Mesenchymal stem cell (in vitro differentiated cells and primary cell): ENCODE data around the gene OSER1.

ENCODE experiments used
- DNase-seq: peaks from one replicate; pipeline ENCODE4 v3.0.0-alpha.2; 2013
- H2AFZ ChIP-seq: one replicate; pipeline ENCODE4 v1.6.1; 2013; ENCODE audit warnings: low read depth, mild to moderate bottlenecking, control low read depth, inconsistent platforms, low read length, moderate library complexity
- H2AK5ac ChIP-seq: 2 replicates; pipeline ENCODE4 v1.6.1; 2013; ENCODE audit warnings: low read length, moderate library complexity, mild to moderate bottlenecking, inconsistent platforms; ENCODE audit not compliant: severe bottlenecking
- H2BK120ac ChIP-seq: one replicate; pipeline ENCODE4 v1.6.1; 2013; ENCODE audit warnings: low read depth, mild to moderate bottlenecking, inconsistent platforms, low read length, moderate library complexity
- H2BK12ac ChIP-seq, 2 experiments: one replicate each; pipeline ENCODE4 v1.6.1; 2013; ENCODE audit warnings: inconsistent platforms in 2 of 2, low read length in 2 of 2, mild to moderate bottlenecking in 2 of 2, moderate library complexity in 2 of 2, control low read depth in 1 of 2
- H2BK15ac ChIP-seq: one replicate; pipeline ENCODE4 v1.6.1; 2013; ENCODE audit warnings: mild to moderate bottlenecking, low read depth, inconsistent platforms; ENCODE audit not compliant: poor library complexity, severe bottlenecking
- H2BK5ac ChIP-seq: 2 replicates; pipeline ENCODE4 v1.6.1; 2013; ENCODE audit warnings: low read depth, mild to moderate bottlenecking, low read length, control low read depth, inconsistent platforms; ENCODE audit not compliant: poor library complexity, severe bottlenecking
- H3K14ac ChIP-seq, 2 experiments: one replicate each; pipeline ENCODE4 v1.6.1; 2013; ENCODE audit warnings: inconsistent platforms in 2 of 2, low read length in 2 of 2, control low read depth in 1 of 2, mild to moderate bottlenecking in 1 of 2, moderate library complexity in 1 of 2
- H3K18ac ChIP-seq, 2 experiments: one replicate each; pipeline ENCODE4 v1.6.1; 2013; ENCODE audit warnings: inconsistent platforms in 2 of 2, low read length in 2 of 2, control low read depth in 1 of 2, low read depth in 1 of 2, mild to moderate bottlenecking in 1 of 2
- H3K23ac ChIP-seq, 2 experiments: one replicate each; pipeline ENCODE4 v1.6.1; 2013; ENCODE audit warnings: inconsistent platforms in 2 of 2, low read length in 2 of 2, mild to moderate bottlenecking in 2 of 2, moderate library complexity in 2 of 2, control low read depth in 1 of 2
- H3K27ac ChIP-seq: 2 replicates; pipeline ENCODE4 v1.5.1; 2013; ENCODE audit warnings: mild to moderate bottlenecking, moderate library complexity, low read length, control low read depth, inconsistent platforms; ENCODE audit not compliant: poor library complexity, severe bottlenecking
- H3K27me3 ChIP-seq, 2 experiments: 2 replicates each; pipeline versions ENCODE4 v1.6.1 to v1.7.0; 2013; ENCODE audit warnings: low read length in 2 of 2, mild to moderate bottlenecking in 2 of 2, moderate library complexity in 2 of 2, control low read depth in 1 of 2, inconsistent platforms in 1 of 2; ENCODE audit not compliant: control insufficient read depth in 1 of 2, insufficient read depth in 1 of 2
- H3K36me3 ChIP-seq, 2 experiments: 2 replicates each; pipeline versions ENCODE4 v1.6.1 to v1.7.0; 2013; ENCODE audit warnings: low read length in 2 of 2, control low read depth in 1 of 2, inconsistent platforms in 1 of 2, low read depth in 1 of 2, mild to moderate bottlenecking in 1 of 2; ENCODE audit not compliant: insufficient read depth in 2 of 2, control insufficient read depth in 1 of 2
- H3K4ac ChIP-seq, 2 experiments: one replicate each; pipeline ENCODE4 v1.6.1; 2013; ENCODE audit warnings: inconsistent platforms in 2 of 2, low read length in 2 of 2, mild to moderate bottlenecking in 2 of 2, moderate library complexity in 2 of 2, control low read depth in 1 of 2, low read depth in 1 of 2
- H3K4me1 ChIP-seq: 2 replicates; pipeline ENCODE4 v1.6.1; 2013; ENCODE audit warnings: low read depth, low read length, control low read depth; ENCODE audit not compliant: control insufficient read depth, insufficient read depth
- H3K4me2 ChIP-seq: 2 replicates; pipeline ENCODE4 v1.6.1; 2013; ENCODE audit warnings: low read length, mild to moderate bottlenecking, inconsistent platforms; ENCODE audit not compliant: poor library complexity, severe bottlenecking
- H3K4me3 ChIP-seq, 2 experiments: 2 replicates each; pipeline versions ENCODE4 v1.5.1 to v1.7.0; 2013; ENCODE audit warnings: low read length in 2 of 2, mild to moderate bottlenecking in 2 of 2, control low read depth in 1 of 2, low read depth in 1 of 2; ENCODE audit not compliant: insufficient read depth in 1 of 2
- H3K79me1 ChIP-seq: replicated peaks from 2 replicates; pipeline ENCODE4 v1.6.1; 2013; ENCODE audit warnings: mild to moderate bottlenecking, control low read depth, low read length, inconsistent platforms; ENCODE audit not compliant: poor library complexity, severe bottlenecking
- H3K9ac ChIP-seq: 2 replicates; pipeline ENCODE4 v1.7.0; 2013; ENCODE audit warnings: mild to moderate bottlenecking, low read length, moderate library complexity
- H3K9me3 ChIP-seq: 2 replicates; pipeline ENCODE4 v1.7.0; 2013; ENCODE audit warnings: mild to moderate bottlenecking, low read length; ENCODE audit not compliant: control insufficient read depth
- H4K8ac ChIP-seq: one replicate; pipeline ENCODE4 v1.6.1; 2013; ENCODE audit warnings: inconsistent platforms, mild to moderate bottlenecking, low read length, moderate library complexity
- H4K91ac ChIP-seq: one replicate; pipeline ENCODE4 v1.6.1; 2013; ENCODE audit warnings: mild to moderate bottlenecking, low read length, inconsistent platforms
- WGBS: methylation state at CpG from one replicate; pipeline ENCODE4 v1.1.7; 2013; ENCODE audit warnings: mixed read lengths; 5-methylcytosine and 5-hydroxymethylcytosine counted together

Gene OSER1

GRCh38 chr20:44173116-44173515 lies 37.5 kb downstream of the OSER1 start:
- Histone ChIP-seq H2AK5ac (no peak overlapping the region), H2BK5ac (no peak overlapping the region), H2BK12ac (no peak overlapping the region), H2BK15ac (no peak overlapping the region), H2AFZ (no peak overlapping the region), H3K79me1 (peaks cover 2% of the 10 kb centered on the region), H3K18ac (no peak overlapping the region), H3K27me3 (no peaks in the 10 kb centered on the region), H3K4me1 (peaks cover 4% of the 10 kb centered on the region), H3K9ac (no peak overlapping the region), H4K91ac (no peak overlapping the region), H3K27ac (no peak overlapping the region), H3K14ac (no peak overlapping the region), H3K9me3 (no peaks in the 10 kb centered on the region), H4K8ac (no peak overlapping the region), H2BK120ac (no peak overlapping the region), H3K36me3 (peaks cover 0 to 4% of the 10 kb centered on the region in 2 experiments), H3K4me2 (no peak overlapping the region), H3K23ac (no peak overlapping the region), H3K4me3 (no peak overlapping the region), H3K4ac (no peak overlapping the region)
- no peak for DNase-seq
- 77% methylated on average over 5 of the region's 5 CpGs for WGBS

GRCh38 chr20:44172572-44172950 lies 38.0 kb downstream of the OSER1 start:
- Histone ChIP-seq H2BK120ac (no peak overlapping the region), H3K27me3 (no peaks in the 10 kb centered on the region), H2AFZ (no peak overlapping the region), H3K14ac (no peak overlapping the region), H2BK15ac (no peak overlapping the region), H4K91ac (no peak overlapping the region), H3K4me1 (peaks cover 4% of the 10 kb centered on the region), H2AK5ac (no peak overlapping the region), H3K9me3 (no peaks in the 10 kb centered on the region), H3K23ac (no peak overlapping the region), H4K8ac (no peak overlapping the region), H3K27ac (no peak overlapping the region), H3K9ac (no peak overlapping the region), H3K4ac (no peak overlapping the region), H3K4me3 (no peak overlapping the region), H3K4me2 (no peak overlapping the region), H2BK12ac (no peak overlapping the region), H3K18ac (no peak overlapping the region), H3K79me1 (peaks cover 2% of the 10 kb centered on the region), H2BK5ac (no peak overlapping the region), H3K36me3 (peaks cover 0 to 4% of the 10 kb centered on the region in 2 experiments)
- no peak for DNase-seq
- 100% methylated on average over 1 of the region's 2 CpGs for WGBS

- peak overlapping the region in 1 of 2 experiments; percentile 9 for H3K18ac ChIP-seq
- peaks cover 0 to 4% of the 10 kb centered on the region in 2 experiments for H3K36me3 ChIP-seq
- no peak overlapping the region for H2AK5ac ChIP-seq
- H3K79me1 ChIP-seq: peaks cover 2% of the 10 kb centered on the region
- 63% methylated on average over 4 of the region's 6 CpGs for WGBS
- H3K9me3 ChIP-seq: no peaks in the 10 kb centered on the region
- no peak overlapping the region for H4K91ac ChIP-seq
- no peak overlapping the region for H3K4me2 ChIP-seq
- DNase-seq: no peak
- H3K4ac ChIP-seq: no peak overlapping the region
- no peak overlapping the region for H3K23ac ChIP-seq
- no peaks in the 10 kb centered on the region for H3K27me3 ChIP-seq
- H2BK12ac ChIP-seq: no peak overlapping the region
- H3K4me3 ChIP-seq: no peak overlapping the region
- H2BK15ac ChIP-seq: no peak overlapping the region
- no peak overlapping the region for H2BK120ac ChIP-seq
- no peak overlapping the region for H2BK5ac ChIP-seq
- H3K27ac ChIP-seq: no peak overlapping the region
- H3K4me1 ChIP-seq: peaks cover 2% of the 10 kb centered on the region
- H2AFZ ChIP-seq: no peak overlapping the region
- H3K9ac ChIP-seq: no peak overlapping the region
- no peak overlapping the region for H4K8ac ChIP-seq
- no peak overlapping the region for H3K14ac ChIP-seq
These were observed 38.6 kb downstream of the OSER1 start for GRCh38 chr20:44171775-44172571.

- H3K36me3 ChIP-seq: peaks cover 0 to 4% of the 10 kb centered on the region in 2 experiments
- no peak overlapping the region for H4K91ac ChIP-seq
- H3K4me1 ChIP-seq: peaks cover 6% of the 10 kb centered on the region
- H3K4me3 ChIP-seq: peak overlapping the region in 1 of 2 experiments; percentile 40
- no peak overlapping the region for H2AK5ac ChIP-seq
- 81% methylated on average over 7 of the region's 7 CpGs for WGBS
- H2BK15ac ChIP-seq: no peak overlapping the region
- no peak overlapping the region for H3K4ac ChIP-seq
- no peak overlapping the region for H3K14ac ChIP-seq
- H2BK5ac ChIP-seq: no peak overlapping the region
- no peaks in the 10 kb centered on the region for H3K9me3 ChIP-seq
- H3K9ac ChIP-seq: peak overlapping the region; percentile 5
- H3K27me3 ChIP-seq: no peaks in the 10 kb centered on the region
- no peak overlapping the region for H3K23ac ChIP-seq
- H4K8ac ChIP-seq: no peak overlapping the region
- peaks cover 2% of the 10 kb centered on the region for H3K79me1 ChIP-seq
- no peak for DNase-seq
- H2BK12ac ChIP-seq: peak overlapping the region in 1 of 2 experiments; percentile 32
- no peak overlapping the region for H2AFZ ChIP-seq
- no peak overlapping the region for H2BK120ac ChIP-seq
- no peak overlapping the region for H3K27ac ChIP-seq
- H3K18ac ChIP-seq: no peak overlapping the region
- H3K4me2 ChIP-seq: no peak overlapping the region
These were observed 39.7 kb downstream of the OSER1 start for GRCh38 chr20:44170816-44171410.
